ENCODE data around the gene RPS17.

DNA sequence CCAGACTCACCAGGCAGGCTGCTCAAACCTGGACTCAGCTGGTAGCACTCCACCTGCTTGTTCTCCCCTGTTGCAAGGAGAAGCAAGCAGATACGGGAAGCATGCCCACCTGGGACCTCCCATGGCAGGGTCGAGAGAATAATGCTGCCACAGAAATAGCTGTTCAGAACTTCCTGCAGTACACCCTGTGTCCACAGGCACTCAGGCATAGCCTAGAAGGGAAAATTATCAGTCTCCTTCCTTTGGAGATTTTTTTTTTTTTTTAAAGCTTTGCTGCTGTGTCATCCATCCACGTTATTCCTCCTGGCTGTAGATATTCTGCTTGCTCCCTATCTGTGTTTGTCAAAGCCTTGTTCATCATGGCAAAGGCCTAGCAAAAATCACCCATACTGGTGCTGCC is 32.7 kb upstream of the RPS17 start:
- TF ChIP-seq, protein P1, sequence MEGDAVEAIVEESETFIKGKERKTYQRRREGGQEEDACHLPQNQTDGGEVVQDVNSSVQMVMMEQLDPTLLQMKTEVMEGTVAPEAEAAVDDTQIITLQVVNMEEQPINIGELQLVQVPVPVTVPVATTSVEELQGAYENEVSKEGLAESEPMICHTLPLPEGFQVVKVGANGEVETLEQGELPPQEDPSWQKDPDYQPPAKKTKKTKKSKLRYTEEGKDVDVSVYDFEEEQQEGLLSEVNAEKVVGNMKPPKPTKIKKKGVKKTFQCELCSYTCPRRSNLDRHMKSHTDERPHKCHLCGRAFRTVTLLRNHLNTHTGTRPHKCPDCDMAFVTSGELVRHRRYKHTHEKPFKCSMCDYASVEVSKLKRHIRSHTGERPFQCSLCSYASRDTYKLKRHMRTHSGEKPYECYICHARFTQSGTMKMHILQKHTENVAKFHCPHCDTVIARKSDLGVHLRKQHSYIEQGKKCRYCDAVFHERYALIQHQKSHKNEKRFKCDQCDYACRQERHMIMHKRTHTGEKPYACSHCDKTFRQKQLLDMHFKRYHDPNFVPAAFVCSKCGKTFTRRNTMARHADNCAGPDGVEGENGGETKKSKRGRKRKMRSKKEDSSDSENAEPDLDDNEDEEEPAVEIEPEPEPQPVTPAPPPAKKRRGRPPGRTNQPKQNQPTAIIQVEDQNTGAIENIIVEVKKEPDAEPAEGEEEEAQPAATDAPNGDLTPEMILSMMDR (conservative IDR thresholded peaks at IDR 0.05 in 1 of 2, IDR thresholded peaks at IDR 0.05 in 1 of 2; ENCODE audit: extremely low read depth in 1 of 2, insufficient read depth in 1 of 2, low read depth in 1 of 2, low read length in 2 of 2) = no peak
- no peak for TF ChIP-seq EZH2 (IDR thresholded peaks at IDR 0.05; ENCODE audit: borderline replicate concordance, low read length)
